GM12873 (cell line): ENCODE measurements around the gene HMGCS1.

Source experiments
- TF ChIP-seq, protein P1 (sequence below): IDR thresholded peaks from 2 replicates; pipeline ENCODE4 v1.5.1; 2012; ENCODE audit warnings: low read depth, mild to moderate bottlenecking, moderate library complexity, low read length, control low read depth; ENCODE audit not compliant: insufficient read depth; ENCODE audit errors: missing control alignments

HMGCS1 gene

DNA sequence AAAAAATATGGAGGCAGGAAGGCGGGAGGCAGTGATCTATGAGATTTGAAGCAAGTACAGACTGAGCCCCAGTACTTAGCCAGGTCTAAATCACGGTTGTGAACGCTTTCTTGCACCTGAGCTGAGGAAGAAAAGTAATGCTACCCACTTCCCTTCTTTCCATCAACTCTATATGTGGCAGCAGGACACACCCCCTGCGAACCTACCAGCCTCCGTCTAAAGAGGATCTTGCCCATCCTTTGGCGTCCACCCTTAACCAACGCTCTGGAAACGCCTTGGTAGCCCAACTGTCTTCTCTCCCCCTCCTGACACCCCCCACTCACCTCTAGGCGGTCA, 545 bp downstream of the HMGCS1 start:
- TF ChIP-seq, protein P1, sequence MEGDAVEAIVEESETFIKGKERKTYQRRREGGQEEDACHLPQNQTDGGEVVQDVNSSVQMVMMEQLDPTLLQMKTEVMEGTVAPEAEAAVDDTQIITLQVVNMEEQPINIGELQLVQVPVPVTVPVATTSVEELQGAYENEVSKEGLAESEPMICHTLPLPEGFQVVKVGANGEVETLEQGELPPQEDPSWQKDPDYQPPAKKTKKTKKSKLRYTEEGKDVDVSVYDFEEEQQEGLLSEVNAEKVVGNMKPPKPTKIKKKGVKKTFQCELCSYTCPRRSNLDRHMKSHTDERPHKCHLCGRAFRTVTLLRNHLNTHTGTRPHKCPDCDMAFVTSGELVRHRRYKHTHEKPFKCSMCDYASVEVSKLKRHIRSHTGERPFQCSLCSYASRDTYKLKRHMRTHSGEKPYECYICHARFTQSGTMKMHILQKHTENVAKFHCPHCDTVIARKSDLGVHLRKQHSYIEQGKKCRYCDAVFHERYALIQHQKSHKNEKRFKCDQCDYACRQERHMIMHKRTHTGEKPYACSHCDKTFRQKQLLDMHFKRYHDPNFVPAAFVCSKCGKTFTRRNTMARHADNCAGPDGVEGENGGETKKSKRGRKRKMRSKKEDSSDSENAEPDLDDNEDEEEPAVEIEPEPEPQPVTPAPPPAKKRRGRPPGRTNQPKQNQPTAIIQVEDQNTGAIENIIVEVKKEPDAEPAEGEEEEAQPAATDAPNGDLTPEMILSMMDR, result peak; percentile 15

DNA sequence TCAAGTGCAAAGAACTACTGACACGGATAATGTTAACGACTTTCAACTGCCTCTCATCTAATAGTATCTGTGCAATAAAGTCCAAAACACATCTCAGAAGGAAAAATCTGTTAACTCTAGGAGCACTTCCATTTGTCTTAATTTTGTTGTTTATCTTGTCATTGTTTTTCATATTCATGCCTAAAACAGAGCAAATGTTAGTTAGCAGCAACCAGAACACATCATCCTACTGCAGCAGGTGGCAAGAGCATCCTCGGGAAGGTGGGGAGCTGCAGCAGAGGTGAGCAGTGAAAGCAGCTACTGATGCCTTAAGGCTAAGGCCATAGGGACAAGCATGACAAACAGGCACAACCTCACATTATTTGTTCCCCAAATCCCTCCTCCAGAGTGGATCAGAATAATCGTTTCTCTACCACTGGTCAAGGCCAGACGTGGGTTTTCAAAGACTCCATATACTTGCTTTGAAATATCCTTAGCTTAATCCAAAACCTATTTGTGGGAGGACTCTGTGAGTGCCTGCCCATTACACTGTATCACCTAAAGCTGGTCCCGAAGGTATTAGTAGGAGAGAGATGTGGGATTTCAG, 1.0 kb downstream of the HMGCS1 start:
- TF ChIP-seq, protein P1, result no peak

DNA sequence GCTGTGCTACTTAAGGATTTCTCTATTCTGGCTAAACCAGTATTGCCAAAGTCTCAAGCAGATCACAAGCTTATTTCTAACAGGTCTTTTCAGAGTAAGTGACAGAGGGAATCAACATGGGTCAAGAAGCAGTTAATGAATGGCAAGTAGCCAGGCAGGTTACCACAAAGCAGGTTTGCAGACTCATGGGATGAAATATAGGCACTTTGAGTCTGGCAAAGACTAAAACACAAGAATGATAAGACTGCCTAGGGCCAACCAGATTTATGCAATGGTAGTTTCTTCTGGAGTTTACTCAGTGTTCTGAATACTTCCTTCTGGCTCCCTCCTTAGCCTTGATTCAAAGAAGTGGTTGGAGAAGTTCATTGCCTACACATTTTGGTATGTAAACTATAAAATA, 3.6 kb downstream of the HMGCS1 start:
- TF ChIP-seq, protein P1, result no peak

DNA sequence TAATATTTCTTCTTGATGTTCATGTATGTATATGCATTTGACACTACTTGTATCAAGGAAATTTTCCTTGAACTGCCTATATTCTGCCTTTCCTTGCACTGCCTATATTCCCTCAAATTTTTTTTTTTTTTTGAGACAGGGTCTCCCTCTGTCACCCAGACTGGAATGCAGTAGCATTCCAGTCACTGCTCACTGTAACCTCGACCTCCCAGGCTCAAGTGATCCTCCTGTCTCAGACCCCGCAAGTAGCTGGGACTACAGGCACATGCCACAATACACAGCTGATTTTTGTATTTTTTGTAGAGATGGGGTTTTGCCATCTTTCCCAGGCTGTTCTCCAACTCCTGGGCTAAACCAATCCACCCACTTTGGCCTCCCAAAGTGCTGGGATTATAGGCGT, 4.1 kb downstream of the HMGCS1 start:
- TF ChIP-seq, protein P1, result no peak

DNA sequence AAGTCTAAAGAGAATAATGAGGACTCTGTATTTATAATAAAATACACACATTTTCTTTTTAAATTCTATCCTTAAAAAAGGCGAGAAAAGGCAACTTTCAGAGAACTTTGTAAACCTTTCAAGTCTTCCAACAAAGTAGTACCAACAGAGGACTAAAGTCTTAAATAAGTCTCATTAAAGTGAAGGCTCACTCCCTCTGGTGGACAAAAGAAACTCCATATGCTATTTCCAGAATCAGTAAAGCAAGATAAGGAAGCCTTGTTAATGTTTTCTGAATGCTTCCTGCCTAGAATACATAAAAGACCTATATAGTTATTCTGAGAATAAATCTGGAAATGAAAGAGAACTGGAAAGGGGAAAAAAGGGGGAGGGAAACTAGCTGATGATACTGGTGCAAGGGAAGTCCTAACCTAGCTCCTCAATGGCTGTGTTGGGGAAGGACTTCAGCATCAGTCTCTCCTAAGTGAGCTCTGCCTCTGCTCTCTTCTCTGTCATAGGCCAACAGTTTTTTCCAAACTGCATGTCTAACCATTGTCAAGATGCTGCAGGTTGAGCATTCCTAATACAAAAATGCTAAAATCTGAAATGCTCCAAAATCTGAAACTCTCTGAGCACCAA, 7.2 kb downstream of the HMGCS1 start:
- TF ChIP-seq, protein P1, result peak; percentile 57

DNA sequence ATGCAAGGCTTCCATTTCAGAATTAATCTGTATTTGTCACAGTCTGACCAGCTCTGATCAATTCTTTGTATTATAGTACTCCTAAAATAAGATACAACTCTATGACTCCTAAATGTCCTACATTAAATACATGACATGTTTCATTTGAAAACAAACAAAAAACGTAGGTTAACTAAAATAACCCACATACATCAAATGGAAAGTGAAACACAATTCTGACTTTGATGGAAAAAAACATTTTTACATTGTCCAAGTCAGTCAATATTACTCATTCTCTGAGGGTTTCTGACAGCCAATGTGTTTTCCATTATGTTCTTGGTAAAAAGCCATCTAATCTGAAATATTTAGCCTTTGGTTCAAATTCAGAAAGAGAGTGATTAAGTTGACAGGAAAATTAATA, 8.7 kb downstream of the HMGCS1 start:
- TF ChIP-seq, protein P1, result no peak

DNA sequence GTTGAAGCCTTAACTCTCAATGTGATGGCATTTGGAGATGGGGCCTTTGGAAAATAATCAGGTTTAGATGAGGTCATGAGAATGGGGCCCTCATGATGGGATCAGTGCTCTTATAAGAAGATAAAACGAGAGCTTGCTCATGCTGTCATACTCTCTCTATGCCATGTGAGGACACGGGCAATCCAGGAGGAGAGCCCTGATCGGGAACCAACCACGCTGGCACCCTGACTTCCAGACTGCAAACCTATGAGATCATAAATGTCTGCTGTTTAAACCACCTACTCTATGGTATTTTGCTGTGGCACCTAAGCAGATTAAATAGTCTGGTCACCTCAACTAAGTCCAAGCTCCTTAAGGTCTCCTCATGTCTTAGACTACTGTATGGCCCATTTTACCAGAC, 10.0 kb downstream of the HMGCS1 start:
- TF ChIP-seq, protein P1, result no peak
